GM12873 (cell line): Measurements from ENCODE around the gene CCR5AS.

Source experiments
- TF ChIP-seq, protein P1 (sequence below): IDR thresholded peaks from 2 replicates; pipeline ENCODE4 v1.5.1; 2012; ENCODE audit warnings: low read depth, mild to moderate bottlenecking, moderate library complexity, low read length, control low read depth; ENCODE audit not compliant: insufficient read depth; ENCODE audit errors: missing control alignments

The CCR5AS gene

DNA sequence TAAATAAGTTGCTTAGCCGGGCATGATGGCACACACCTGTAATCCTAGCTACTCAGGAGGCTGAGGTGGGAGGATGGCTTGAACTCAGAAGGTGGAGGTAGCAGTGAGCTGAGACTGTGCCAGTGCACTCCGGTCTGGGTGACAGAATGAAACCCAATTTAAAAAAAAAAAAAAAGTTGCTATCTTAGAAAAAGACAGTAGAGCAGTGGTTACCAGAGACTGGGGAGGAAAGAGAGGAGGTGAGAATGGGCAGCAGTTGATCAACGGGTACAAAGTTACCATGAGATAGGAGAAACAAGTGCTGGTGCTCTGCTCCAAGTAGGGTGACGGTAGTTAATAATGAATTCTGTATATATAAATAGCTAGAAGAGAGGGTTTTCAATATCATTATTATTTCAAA is 53.8 kb downstream of the CCR5AS start:
- TF ChIP-seq, protein P1, sequence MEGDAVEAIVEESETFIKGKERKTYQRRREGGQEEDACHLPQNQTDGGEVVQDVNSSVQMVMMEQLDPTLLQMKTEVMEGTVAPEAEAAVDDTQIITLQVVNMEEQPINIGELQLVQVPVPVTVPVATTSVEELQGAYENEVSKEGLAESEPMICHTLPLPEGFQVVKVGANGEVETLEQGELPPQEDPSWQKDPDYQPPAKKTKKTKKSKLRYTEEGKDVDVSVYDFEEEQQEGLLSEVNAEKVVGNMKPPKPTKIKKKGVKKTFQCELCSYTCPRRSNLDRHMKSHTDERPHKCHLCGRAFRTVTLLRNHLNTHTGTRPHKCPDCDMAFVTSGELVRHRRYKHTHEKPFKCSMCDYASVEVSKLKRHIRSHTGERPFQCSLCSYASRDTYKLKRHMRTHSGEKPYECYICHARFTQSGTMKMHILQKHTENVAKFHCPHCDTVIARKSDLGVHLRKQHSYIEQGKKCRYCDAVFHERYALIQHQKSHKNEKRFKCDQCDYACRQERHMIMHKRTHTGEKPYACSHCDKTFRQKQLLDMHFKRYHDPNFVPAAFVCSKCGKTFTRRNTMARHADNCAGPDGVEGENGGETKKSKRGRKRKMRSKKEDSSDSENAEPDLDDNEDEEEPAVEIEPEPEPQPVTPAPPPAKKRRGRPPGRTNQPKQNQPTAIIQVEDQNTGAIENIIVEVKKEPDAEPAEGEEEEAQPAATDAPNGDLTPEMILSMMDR, result no peak

DNA sequence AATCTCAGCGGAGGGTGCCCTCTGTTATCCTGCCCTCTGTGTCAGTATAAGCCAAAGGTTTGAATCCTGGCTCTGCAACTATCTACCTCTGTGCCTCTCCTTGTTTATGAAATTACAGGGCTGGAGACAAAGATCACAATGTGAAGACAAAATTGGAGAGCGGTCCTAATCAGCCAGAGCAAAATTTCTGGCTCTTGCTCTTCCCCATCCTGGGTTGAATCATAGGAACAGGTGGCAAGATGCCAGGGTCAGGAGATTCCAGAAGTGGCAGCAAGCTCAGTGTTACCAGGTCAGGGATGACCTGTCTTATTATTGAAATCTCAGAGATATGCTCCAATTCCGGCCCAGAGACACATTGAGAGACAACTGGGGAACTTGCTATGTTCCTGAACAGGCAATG is 55.2 kb downstream of the CCR5AS start:
- TF ChIP-seq, protein P1, result no peak

DNA sequence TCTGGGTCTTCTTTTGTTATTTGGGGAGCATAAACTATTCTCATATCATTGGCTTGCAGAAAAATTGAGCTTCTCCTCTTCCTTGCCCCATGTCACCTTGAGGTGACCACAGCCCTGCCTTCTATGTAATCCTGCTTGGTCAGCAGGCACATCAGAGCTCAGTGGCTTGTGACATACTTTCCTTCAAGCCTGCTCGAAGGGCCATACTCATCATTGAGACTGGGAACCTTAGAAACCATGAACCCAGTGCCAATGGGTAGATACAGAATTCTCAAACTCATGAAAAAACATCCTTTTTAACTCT is 56.7 kb downstream of the CCR5AS start:
- TF ChIP-seq, protein P1, result no peak

DNA sequence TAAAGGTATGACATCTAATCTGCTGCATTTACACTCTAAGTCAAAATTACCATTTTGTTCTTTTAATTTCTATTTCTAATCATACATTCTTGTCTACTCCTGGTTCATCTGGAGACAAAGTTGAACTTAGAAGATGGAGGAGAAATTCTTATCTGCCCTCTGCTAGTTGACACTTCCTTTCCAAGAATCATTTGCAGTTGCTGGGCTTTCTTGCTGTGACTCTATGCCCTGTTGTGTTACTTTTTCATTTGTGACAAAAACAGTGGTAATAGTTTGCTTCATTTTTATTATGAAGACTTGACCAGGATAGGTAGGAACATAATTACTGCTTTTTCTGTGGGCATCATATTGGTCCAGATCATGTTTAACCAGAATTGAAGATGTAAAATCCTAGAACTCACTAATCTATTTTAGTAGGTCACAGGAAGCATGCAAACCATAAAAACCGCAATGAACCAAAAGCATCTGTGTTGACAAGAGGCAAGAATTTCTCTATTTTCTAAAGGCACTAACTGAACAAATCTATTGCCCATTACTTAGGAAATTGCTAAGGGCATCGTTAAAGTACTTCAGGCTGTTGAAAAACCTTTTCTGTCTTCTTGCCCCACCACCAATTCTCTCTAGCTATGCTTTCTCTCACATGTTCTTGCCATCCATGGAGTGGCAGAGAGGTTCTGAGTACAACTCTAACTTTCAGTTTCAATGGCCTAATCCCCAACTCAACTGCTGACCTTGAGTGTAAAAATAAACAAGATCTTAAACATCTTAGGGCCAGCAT is 57.2 kb downstream of the CCR5AS start:
- TF ChIP-seq, protein P1, result no peak

DNA sequence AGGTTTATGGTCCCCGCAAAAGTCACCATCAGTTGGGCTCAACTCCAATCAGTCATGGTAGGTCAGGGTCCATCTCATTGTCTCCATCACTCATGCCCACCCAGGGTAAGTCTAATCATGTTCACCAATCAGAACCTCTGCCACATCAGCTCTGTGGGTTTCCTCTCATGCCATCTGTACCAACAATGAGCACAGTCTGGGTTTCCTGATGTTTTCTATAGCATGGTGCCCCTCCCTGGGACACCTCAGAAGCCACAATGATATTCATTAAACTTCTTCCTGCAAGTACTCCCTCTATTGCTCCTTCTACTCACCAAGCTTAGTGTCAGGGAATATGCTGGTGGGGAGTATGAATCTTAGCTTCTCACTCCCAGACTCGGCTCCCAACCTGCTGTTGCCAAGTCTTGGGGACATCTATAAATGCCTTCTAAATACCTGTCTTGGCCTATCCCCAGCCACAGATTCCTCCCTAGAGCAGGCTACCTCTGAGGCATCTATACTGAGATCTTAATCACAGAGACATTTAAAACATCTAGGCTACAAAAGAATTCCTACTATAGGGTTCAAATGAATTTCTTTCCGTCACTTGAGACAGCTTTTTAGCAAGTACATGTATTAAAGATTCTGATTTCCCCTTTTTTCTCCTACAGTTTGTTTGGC is 57.9 kb downstream of the CCR5AS start:
- TF ChIP-seq, protein P1, result no peak

DNA sequence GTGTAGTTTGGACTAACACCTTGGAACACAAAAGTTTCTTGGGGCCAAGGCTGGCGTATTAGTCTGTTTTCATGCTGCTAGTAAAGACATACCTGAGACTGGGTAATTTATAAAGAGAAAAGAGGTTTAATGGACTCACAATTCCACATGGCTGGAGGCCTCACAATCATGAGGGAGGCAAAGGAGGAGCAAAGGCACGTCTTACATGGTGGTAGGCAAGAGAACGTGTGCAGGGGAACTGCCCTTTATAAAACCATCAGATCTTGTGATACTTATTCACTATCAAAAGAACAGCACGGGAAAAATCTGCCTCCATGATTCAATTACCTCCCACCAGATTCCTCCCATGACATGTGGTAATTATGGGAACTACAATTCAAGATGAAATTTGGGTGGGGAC is 62.4 kb downstream of the CCR5AS start:
- TF ChIP-seq, protein P1, result no peak

DNA sequence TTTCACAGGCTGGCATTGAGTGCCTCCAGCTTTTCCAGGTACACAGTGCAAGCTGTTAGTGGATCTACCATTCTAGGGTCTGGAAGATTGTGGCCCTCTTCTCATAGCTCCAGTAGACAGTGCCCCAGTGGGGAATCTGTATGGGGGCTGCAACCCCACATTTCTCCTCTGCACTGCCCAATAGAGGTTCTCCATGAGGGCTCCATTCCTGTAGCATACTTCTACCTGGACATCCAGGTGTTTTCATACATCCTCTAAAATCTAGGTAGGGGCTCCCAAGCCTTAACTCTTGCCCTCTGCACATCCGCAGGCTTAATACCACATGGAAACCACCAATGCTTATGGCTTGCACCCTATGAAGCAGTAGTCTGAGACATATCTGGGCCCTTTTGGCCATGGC is 68.0 kb downstream of the CCR5AS start:
- TF ChIP-seq, protein P1, result no peak
